ENCODE data around the gene FOXD3.
A peak's percentile ranks its signal among the peaks of the same experiment; 100 is the strongest.

Gene FOXD3

DNA sequence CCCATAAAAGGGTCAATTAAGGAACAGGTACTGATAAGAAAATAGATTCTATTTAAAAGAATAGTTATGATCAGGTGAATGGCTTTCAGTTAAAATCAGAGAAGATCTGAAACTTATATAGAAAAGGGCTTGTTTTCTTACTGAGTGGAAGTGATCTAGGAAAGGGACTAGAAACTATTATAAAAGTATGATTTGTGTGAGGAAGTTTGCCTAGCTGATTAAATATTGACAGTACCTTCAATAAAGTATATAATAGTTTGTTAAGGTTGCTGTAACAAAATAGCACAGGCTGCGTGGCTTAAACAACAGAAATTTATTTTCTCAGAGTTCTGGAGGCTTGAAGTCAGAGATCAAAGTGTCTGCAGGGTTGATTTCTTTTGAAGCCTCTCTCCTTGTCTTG is 39.7 kb downstream of the FOXD3 start:
- no peak for DNase-seq

DNA sequence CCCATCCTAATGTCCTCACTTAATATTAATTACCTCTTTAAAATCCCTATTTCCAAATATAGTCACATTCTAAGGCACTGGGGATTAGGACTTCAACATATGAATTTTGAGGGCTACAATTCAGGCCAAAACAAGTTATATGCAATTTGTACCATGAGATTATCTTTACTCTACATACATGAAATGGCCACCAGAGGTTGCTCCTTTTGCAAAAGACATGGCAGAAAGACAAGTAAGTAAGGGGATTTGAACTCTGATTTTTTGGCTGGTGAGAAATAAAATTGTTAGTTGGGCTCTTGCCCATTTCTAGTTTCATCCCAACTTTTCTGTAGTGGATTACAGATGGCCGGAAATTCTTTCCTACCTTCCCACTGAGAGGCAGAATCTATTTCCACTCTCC is 40.2 kb downstream of the FOXD3 start:
- DNase-seq, result no peak

GRCh38 chr1:63363014-63363413 is 40.6 kb downstream of the FOXD3 start:
- no peak for DNase-seq

DNA sequence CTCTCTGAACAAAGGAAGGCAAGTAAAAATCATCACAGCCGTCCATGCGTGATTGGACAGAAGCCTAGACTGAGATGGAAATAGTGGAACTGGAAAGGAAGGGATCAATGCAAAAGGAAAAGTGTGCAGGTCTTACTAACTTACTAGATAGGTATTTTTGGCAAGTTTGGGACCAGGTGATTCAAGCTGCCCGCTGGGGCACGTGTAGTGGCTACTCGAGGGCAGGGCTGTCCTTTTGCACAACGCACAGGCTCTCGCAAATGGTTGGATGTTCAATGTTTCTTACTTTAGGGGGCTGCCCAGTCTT is 44.5 kb downstream of the FOXD3 start:
- peak; percentile 3 for DNase-seq

DNA sequence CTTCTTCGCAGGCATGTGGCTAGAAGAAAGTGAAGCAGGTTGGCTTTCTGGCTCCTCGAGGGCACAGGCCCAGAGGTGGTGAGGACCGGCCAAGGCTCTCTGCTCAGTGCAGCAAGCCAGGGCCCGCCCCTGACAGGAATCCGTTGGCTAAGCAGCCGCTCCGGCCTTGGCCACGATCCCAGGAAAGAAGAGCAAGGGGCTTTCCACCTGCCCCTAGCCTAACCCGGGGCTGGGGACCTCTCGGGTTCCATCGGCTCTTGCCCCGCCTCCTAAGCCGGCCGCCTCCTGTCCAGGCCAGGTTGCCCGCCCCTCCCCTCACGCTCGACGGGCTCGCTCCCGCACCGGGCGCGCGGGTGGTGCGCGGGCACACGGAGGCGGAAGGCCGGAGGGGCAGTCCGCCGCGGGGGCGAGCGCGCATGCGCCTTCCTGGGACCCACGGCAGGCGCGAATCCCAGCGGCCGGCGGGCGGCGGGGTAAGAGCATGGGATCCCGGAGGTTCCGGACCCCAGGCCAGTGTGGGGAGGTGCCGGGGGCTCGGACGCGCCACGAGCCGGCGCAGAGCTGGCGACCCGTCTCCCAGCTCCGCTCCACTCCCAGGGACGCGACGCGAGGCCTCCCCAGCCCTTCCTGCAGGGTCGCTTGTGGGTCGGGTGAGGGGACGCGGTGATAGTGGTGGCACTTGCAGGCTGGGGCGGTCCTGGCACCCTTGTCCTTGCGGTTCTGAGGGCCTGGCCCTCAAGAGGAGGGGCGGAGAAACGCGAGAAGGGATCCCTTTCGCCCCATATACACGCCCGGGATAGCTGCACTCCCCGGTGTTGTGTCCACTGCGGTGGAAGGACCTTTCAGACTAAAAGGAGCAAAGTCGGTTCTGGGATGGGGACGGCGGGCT is 45.1 kb downstream of the FOXD3 start, which contains the start of gene ALG6:
Gene ALG6, plus strand, starts transcription at position 413 of the 889 bp plus-strand sequence. CDS start 3,351 bp downstream, outside the sequence.
- peak; percentile 97 for DNase-seq

DNA sequence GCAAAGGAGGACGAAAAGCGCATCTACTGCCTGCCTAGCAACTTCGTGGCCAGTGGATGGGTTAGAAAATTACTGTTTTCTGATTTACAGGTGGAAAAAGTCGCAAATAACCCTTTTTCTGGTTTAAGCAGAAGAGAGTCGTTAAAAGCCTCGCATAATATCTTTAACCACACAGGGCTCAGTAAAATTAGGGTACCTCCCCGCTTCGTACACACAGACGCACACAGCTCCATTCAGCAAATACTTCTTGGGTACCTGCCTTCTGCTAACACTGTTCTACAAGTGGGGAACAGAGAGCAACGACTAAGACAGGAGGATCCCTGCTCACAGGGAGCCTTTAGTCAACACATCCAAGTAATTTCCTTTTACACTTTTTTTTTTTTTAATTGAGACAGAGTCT is 45.8 kb downstream of the FOXD3 start:
- DNase-seq, result no peak
